ENCODE measurements around the gene CCDC188. TPM values are rescaled to one million over a fixed set of nuclear protein-coding genes. Genes with fewer than 3 reads are reported as not detected.

CCDC188 gene
- total and polyA plus RNA-seq, 4 donors = 0.78 to 4.0 TPM; not detected in 2

GRCh38 chr22:20156611-20157429, 6.0 kb upstream of the CCDC188 start:
- H3K27ac ChIP-seq (ENCODE audit: low read depth in 1 of 2, low read length in 2 of 2) = no peak overlapping the region
- ATAC-seq (ENCODE audit: low FRiP score) (peak; percentile 89), DNase-seq (peak; percentile 89 to 95)
- no peaks in the 10 kb centered on the region for H3K27me3 ChIP-seq (ENCODE audit: control insufficient read depth in 1 of 2, insufficient read depth in 2 of 2, low read length in 1 of 2)
- H3K36me3 ChIP-seq (ENCODE audit: control insufficient read depth in 1 of 2, insufficient read depth in 2 of 2, low read length in 1 of 2) = no peaks in the 10 kb centered on the region
- WGBS, 2 donors = 37% methylated on average over 17 of the region's 17 CpGs
- H3K9me3 ChIP-seq (ENCODE audit: control insufficient read depth, low read length) = no peaks in the 10 kb centered on the region
- intact Hi-C loops (cut with DNase I) = loop anchor here (1.0 to 5.0 kb wide), 3 partner anchors 110 to 128 kb away; partner anchors contain the start of gene RTN4R (in 2 of the 2)
- no peaks in the 10 kb centered on the region for H3K4me1 ChIP-seq (ENCODE audit: control insufficient read depth in 1 of 2, insufficient read depth in 2 of 2, low read length in 2 of 2)
- no peak overlapping the region for H3K4me3 ChIP-seq (ENCODE audit: low read length in 2 of 2)

GRCh38 chr22:20156042-20156389, 5.2 kb upstream of the CCDC188 start:
- WGBS, 2 donors = 65 to 77% methylated on average over 7 of the region's 7 CpGs
- no peaks in the 10 kb centered on the region for H3K4me1 ChIP-seq (ENCODE audit: control insufficient read depth in 1 of 2, insufficient read depth in 2 of 2, low read length in 2 of 2)
- no peaks in the 10 kb centered on the region for H3K9me3 ChIP-seq (ENCODE audit: control insufficient read depth, low read length)
- H3K4me3 ChIP-seq (ENCODE audit: low read length in 2 of 2) = no peak overlapping the region
- no peak for ATAC-seq (ENCODE audit: low FRiP score)
- H3K27me3 ChIP-seq (ENCODE audit: control insufficient read depth in 1 of 2, insufficient read depth in 2 of 2, low read length in 1 of 2) = no peaks in the 10 kb centered on the region
- H3K27ac ChIP-seq (ENCODE audit: low read depth in 1 of 2, low read length in 2 of 2) = no peak overlapping the region
- no peak for DNase-seq
- no peaks in the 10 kb centered on the region for H3K36me3 ChIP-seq (ENCODE audit: control insufficient read depth in 1 of 2, insufficient read depth in 2 of 2, low read length in 1 of 2)
- intact Hi-C loops (cut with DNase I) = loop anchor here (2.0 to 5.0 kb wide), 2 partner anchors 111 to 113 kb away; partner anchors contain the start of gene RTN4R (in 2 of the 2)

- H3K27ac ChIP-seq (ENCODE audit: low read depth in 1 of 2, low read length in 2 of 2) = no peak overlapping the region
- intact Hi-C loops (cut with DNase I) = loop anchor here (2.0 to 5.0 kb wide), 2 partner anchors 112 to 113 kb away; partner anchors contain the start of gene RTN4R (in 2 of the 2)
- H3K4me3 ChIP-seq (ENCODE audit: low read length in 2 of 2) = no peak overlapping the region
- ATAC-seq (ENCODE audit: low FRiP score) (peak; percentile 27), DNase-seq (no peak)
- no peaks in the 10 kb centered on the region for H3K4me1 ChIP-seq (ENCODE audit: control insufficient read depth in 1 of 2, insufficient read depth in 2 of 2, low read length in 2 of 2)
- no peaks in the 10 kb centered on the region for H3K36me3 ChIP-seq (ENCODE audit: control insufficient read depth in 1 of 2, insufficient read depth in 2 of 2, low read length in 1 of 2)
- H3K27me3 ChIP-seq (ENCODE audit: control insufficient read depth in 1 of 2, insufficient read depth in 2 of 2, low read length in 1 of 2) = no peaks in the 10 kb centered on the region
- 43 to 50% methylated on average over 24 to 30 of the region's 30 CpGs for WGBS, 2 donors
- no peaks in the 10 kb centered on the region for H3K9me3 ChIP-seq (ENCODE audit: control insufficient read depth, low read length)
Observed at GRCh38 chr22:20155330-20156041, 4.6 kb upstream of the CCDC188 start.

- no peaks in the 10 kb centered on the region for H3K4me1 ChIP-seq (ENCODE audit: control insufficient read depth in 1 of 2, insufficient read depth in 2 of 2, low read length in 2 of 2)
- no peak overlapping the region for H3K27ac ChIP-seq (ENCODE audit: low read depth in 1 of 2, low read length in 2 of 2)
- intact Hi-C loops (cut with DNase I) = loop anchor here in 1 of 2 donors (5.0 kb wide), 1 partner anchor 113 kb away; the partner anchor contains the start of gene RTN4R
- H3K9me3 ChIP-seq (ENCODE audit: control insufficient read depth, low read length) = no peaks in the 10 kb centered on the region
- H3K27me3 ChIP-seq (ENCODE audit: control insufficient read depth in 1 of 2, insufficient read depth in 2 of 2, low read length in 1 of 2) = no peaks in the 10 kb centered on the region
- no peak overlapping the region for H3K4me3 ChIP-seq (ENCODE audit: low read length in 2 of 2)
- H3K36me3 ChIP-seq (ENCODE audit: control insufficient read depth in 1 of 2, insufficient read depth in 2 of 2, low read length in 1 of 2) = no peaks in the 10 kb centered on the region
- DNase-seq (no peak), ATAC-seq (ENCODE audit: low FRiP score) (no peak)
- 46 to 52% methylated on average over 11 to 14 of the region's 14 CpGs for WGBS, 2 donors
Observed at GRCh38 chr22:20154602-20155187, 3.8 kb upstream of the CCDC188 start.

- WGBS, 2 donors = 53 to 54% methylated on average over 16 of the region's 16 CpGs
- intact Hi-C loops (cut with DNase I) = no loop called here
- no peaks in the 10 kb centered on the region for H3K27me3 ChIP-seq (ENCODE audit: control insufficient read depth in 1 of 2, insufficient read depth in 2 of 2, low read length in 1 of 2)
- DNase-seq (no peak), ATAC-seq (ENCODE audit: low FRiP score) (no peak)
- no peaks in the 10 kb centered on the region for H3K4me1 ChIP-seq (ENCODE audit: control insufficient read depth in 1 of 2, insufficient read depth in 2 of 2, low read length in 2 of 2)
- H3K27ac ChIP-seq (ENCODE audit: low read depth in 1 of 2, low read length in 2 of 2) = no peak overlapping the region
- H3K4me3 ChIP-seq (ENCODE audit: low read length in 2 of 2) = no peak overlapping the region
- H3K9me3 ChIP-seq (ENCODE audit: control insufficient read depth, low read length) = no peaks in the 10 kb centered on the region
- no peaks in the 10 kb centered on the region for H3K36me3 ChIP-seq (ENCODE audit: control insufficient read depth in 1 of 2, insufficient read depth in 2 of 2, low read length in 1 of 2)
Observed at GRCh38 chr22:20153945-20154344, 3.1 kb upstream of the CCDC188 start.

- Histone ChIP-seq H3K9me3 (ENCODE audit: control insufficient read depth, low read length) (no peaks in the 10 kb centered on the region), H3K4me1 (ENCODE audit: control insufficient read depth in 1 of 2, insufficient read depth in 2 of 2, low read length in 2 of 2) (no peaks in the 10 kb centered on the region), H3K27ac (ENCODE audit: low read depth in 1 of 2, low read length in 2 of 2) (no peak overlapping the region), H3K4me3 (ENCODE audit: low read length in 2 of 2) (no peak overlapping the region), H3K27me3 (ENCODE audit: control insufficient read depth in 1 of 2, insufficient read depth in 2 of 2, low read length in 1 of 2) (no peaks in the 10 kb centered on the region), H3K36me3 (ENCODE audit: control insufficient read depth in 1 of 2, insufficient read depth in 2 of 2, low read length in 1 of 2) (no peaks in the 10 kb centered on the region)
- 77 to 80% methylated on average over 14 of the region's 14 CpGs for WGBS, 2 donors
- intact Hi-C loops (cut with DNase I) = no loop called here
- DNase-seq = no peak
- ATAC-seq (ENCODE audit: low FRiP score) = no peak
Observed at GRCh38 chr22:20152464-20152890, 1.6 kb upstream of the CCDC188 start.

GRCh38 chr22:20151276-20151588, 377 bp upstream of the CCDC188 start:
- Histone ChIP-seq H3K4me1 (ENCODE audit: control insufficient read depth in 1 of 2, insufficient read depth in 2 of 2, low read length in 2 of 2) (no peaks in the 10 kb centered on the region), H3K9me3 (ENCODE audit: control insufficient read depth, low read length) (no peaks in the 10 kb centered on the region), H3K4me3 (ENCODE audit: low read length in 2 of 2) (no peak overlapping the region), H3K27ac (ENCODE audit: low read depth in 1 of 2, low read length in 2 of 2) (no peak overlapping the region), H3K36me3 (ENCODE audit: control insufficient read depth in 1 of 2, insufficient read depth in 2 of 2, low read length in 1 of 2) (no peaks in the 10 kb centered on the region), H3K27me3 (ENCODE audit: control insufficient read depth in 1 of 2, insufficient read depth in 2 of 2, low read length in 1 of 2) (no peaks in the 10 kb centered on the region)
- no peak for ATAC-seq (ENCODE audit: low FRiP score)
- WGBS, 2 donors = 75 to 83% methylated on average over 4 of the region's 4 CpGs
- DNase-seq = no peak
- intact Hi-C loops (cut with DNase I) = no loop called here

GRCh38 chr22:20149257-20150250, 1.3 kb downstream of the CCDC188 start:
- H3K36me3 ChIP-seq (ENCODE audit: control insufficient read depth in 1 of 2, insufficient read depth in 2 of 2, low read length in 1 of 2) = no peaks in the 10 kb centered on the region
- DNase-seq = no peak
- H3K4me1 ChIP-seq (ENCODE audit: control insufficient read depth in 1 of 2, insufficient read depth in 2 of 2, low read length in 2 of 2) = no peaks in the 10 kb centered on the region
- H3K4me3 ChIP-seq (ENCODE audit: low read length in 2 of 2) = no peak overlapping the region
- intact Hi-C loops (cut with DNase I) = no loop called here
- no peak overlapping the region for H3K27ac ChIP-seq (ENCODE audit: low read depth in 1 of 2, low read length in 2 of 2)
- no peaks in the 10 kb centered on the region for H3K27me3 ChIP-seq (ENCODE audit: control insufficient read depth in 1 of 2, insufficient read depth in 2 of 2, low read length in 1 of 2)
- 75 to 79% methylated on average over 27 to 32 of the region's 32 CpGs for WGBS, 2 donors
- no peaks in the 10 kb centered on the region for H3K9me3 ChIP-seq (ENCODE audit: control insufficient read depth, low read length)
- ATAC-seq (ENCODE audit: low FRiP score) = no peak
